ENCODE measurements around the gene PTPRE.

The PTPRE gene

DNA sequence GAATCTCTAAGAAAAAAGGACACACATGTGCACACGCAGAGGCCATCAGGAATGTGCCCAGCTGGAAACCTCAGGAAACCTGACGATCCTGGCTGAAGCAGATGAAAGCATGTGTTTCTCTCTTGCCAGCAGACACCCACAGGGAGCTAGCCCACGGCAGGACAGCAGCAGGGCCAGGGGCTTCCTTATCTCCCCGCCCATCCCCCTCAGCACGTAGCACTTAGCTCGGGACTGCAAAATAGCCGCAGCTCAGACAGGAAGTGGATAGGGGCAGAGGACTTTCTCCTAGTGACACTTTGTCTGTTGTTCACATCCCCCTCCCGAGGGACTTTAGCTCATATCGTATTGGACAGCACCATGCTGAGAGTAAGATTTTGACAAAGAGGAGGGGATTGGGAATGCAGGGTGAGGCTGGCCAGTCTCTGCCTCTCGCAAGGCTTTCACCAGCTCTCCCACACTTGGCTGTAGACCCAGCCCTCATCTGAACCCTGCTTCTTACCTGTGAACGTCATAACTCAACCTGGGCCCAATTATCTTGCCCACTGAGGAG is 155.5 kb downstream of the PTPRE start:
- no peak for DNase-seq (ENCODE audit: low read depth)
- Histone ChIP-seq H3K9ac (ENCODE audit: low read length) (no peak overlapping the region), H3K9me3 (ENCODE audit: control insufficient read depth, low read length) (no peaks in the 10 kb centered on the region), H3K36me3 (ENCODE audit: control insufficient read depth, insufficient read depth, low read length, severe bottlenecking) (no peaks in the 10 kb centered on the region), H3K27me3 (replicated peaks; ENCODE audit: control insufficient read depth, insufficient read depth, low read length) (no peaks in the 10 kb centered on the region), H3K4me3 (ENCODE audit: low read length) (no peak overlapping the region), H3K4me1 (ENCODE audit: control insufficient read depth, insufficient read depth, low read length) (peaks cover 15% of the 10 kb centered on the region)

DNA sequence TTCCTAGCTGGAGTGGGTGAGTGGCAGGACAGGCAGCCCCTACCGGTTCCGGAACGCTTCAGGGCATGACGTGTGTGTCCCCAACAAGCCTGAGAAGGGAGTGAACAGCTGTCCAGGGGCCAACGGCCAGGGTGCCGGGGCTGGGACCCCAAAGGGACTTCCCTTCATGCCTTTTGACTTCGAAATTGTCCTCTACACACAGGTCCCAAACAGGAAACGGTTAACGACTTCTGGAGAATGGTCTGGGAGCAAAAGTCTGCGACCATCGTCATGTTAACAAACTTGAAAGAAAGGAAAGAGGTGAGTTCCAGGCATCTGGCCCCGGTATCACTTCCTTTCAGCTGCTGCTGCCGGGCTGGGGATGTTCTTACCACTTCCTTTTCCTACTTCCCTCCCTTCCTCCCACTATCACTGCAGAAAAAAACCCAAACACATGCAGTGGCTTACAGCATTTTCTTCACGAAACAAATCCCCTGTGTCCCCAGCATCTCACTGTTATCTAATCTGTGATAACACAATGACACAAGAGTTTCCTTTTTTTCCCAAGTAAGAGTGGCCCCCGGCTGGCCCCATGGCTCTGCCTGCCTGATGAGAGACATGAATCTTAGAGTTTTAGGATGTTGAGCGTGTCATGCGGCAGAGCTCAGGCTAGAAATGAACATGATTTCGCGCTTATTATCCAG is 156.1 kb downstream of the PTPRE start:
- no peak for DNase-seq (ENCODE audit: low read depth)

DNA sequence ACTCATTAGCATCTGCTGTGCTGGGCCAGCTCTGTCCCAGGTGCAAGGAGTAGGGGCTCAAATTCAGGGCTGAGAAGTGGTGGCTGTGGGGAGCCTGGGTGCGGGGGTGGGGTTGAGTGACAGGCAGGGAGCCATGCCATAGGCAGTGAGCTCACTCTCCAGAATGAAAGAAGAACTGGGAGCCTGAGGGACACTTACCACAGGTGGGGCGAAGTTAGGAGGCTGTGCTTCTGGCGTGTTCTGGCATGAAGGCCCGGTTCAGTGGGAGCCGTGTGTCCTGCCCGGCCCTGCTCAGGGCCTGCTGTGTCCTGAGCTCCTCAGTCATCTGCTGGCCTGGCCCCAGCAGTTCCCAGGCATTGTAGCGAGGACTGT is 156.8 kb downstream of the PTPRE start:
- Histone ChIP-seq H3K4me3 (ENCODE audit: low read length) (no peak overlapping the region), H3K27me3 (replicated peaks; ENCODE audit: control insufficient read depth, insufficient read depth, low read length) (no peaks in the 10 kb centered on the region), H3K9ac (ENCODE audit: low read length) (no peak overlapping the region), H3K9me3 (ENCODE audit: control insufficient read depth, low read length) (no peaks in the 10 kb centered on the region), H3K4me1 (ENCODE audit: control insufficient read depth, insufficient read depth, low read length) (peaks cover 15% of the 10 kb centered on the region), H3K36me3 (ENCODE audit: control insufficient read depth, insufficient read depth, low read length, severe bottlenecking) (no peaks in the 10 kb centered on the region)
- DNase-seq (ENCODE audit: low read depth) = no peak

More for the DNA sequence above, 156.1 kb downstream of the PTPRE start:
- H3K36me3 ChIP-seq (ENCODE audit: control insufficient read depth, insufficient read depth, low read length, severe bottlenecking) = no peaks in the 10 kb centered on the region
- H3K9ac ChIP-seq (ENCODE audit: low read length) = no peak overlapping the region
- peaks cover 15% of the 10 kb centered on the region for H3K4me1 ChIP-seq (ENCODE audit: control insufficient read depth, insufficient read depth, low read length)
- no peak overlapping the region for H3K4me3 ChIP-seq (ENCODE audit: low read length)
- no peaks in the 10 kb centered on the region for H3K27me3 ChIP-seq (replicated peaks; ENCODE audit: control insufficient read depth, insufficient read depth, low read length)
- no peaks in the 10 kb centered on the region for H3K9me3 ChIP-seq (ENCODE audit: control insufficient read depth, low read length)

DNA sequence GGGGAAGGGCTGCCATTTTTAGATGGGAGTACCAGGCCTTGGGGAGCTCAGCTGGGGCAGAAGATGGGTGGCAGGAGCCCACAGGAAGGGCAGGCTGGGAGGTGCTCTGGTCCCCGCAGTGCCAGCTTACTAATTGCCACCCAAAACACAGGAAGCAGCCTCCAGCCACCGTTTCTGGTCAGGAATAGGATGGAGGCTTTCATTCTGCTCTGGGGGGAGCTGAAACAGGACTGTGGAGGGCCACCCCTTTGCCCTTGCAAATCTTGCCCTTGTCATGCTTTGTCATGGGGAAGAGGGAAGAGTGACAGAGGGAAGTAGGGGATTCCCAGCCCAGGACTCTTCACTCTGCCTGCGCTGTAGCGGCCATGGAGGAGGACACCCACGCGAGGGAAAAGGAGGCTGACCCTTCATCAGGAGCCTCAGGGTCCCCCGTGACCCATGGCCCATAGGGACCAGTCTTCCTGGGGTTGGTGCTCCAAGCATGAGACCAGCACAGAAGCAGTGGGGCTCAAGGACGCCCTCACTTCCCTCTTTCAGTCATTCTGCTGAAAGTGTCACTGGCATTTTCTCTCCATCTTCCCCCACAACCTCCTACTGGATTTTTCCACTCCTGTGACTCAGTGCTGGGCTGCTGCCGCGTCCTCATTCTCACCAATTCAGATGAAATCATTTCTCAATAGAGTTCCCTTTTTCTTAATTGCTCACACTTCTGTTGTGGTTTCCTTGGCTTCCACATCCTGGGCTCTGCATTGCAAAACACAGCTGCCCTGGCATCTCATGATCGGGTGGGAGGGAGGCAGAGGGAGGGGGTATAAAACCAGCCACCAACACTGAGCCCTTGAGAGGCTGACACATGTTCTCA is 157.4 kb downstream of the PTPRE start:
- peak overlapping the region; percentile 6 for H3K4me3 ChIP-seq (ENCODE audit: low read length)
- no peaks in the 10 kb centered on the region for H3K27me3 ChIP-seq (replicated peaks; ENCODE audit: control insufficient read depth, insufficient read depth, low read length)
- peak overlapping the region; percentile 26 for H3K9ac ChIP-seq (ENCODE audit: low read length)
- H3K4me1 ChIP-seq (ENCODE audit: control insufficient read depth, insufficient read depth, low read length) = peaks cover 15% of the 10 kb centered on the region
- no peaks in the 10 kb centered on the region for H3K9me3 ChIP-seq (ENCODE audit: control insufficient read depth, low read length)
- H3K36me3 ChIP-seq (ENCODE audit: control insufficient read depth, insufficient read depth, low read length, severe bottlenecking) = no peaks in the 10 kb centered on the region
- peak; percentile 42 for DNase-seq (ENCODE audit: low read depth)

GRCh38 chr10:128064970-128065580 is 158.2 kb downstream of the PTPRE start:
- Histone ChIP-seq H3K27me3 (replicated peaks; ENCODE audit: control insufficient read depth, insufficient read depth, low read length) (no peaks in the 10 kb centered on the region), H3K9me3 (ENCODE audit: control insufficient read depth, low read length) (no peaks in the 10 kb centered on the region), H3K4me1 (ENCODE audit: control insufficient read depth, insufficient read depth, low read length) (peaks cover 15% of the 10 kb centered on the region), H3K36me3 (ENCODE audit: control insufficient read depth, insufficient read depth, low read length, severe bottlenecking) (no peaks in the 10 kb centered on the region), H3K9ac (ENCODE audit: low read length) (no peak overlapping the region), H3K4me3 (ENCODE audit: low read length) (no peak overlapping the region)
- DNase-seq (ENCODE audit: low read depth) = no peak

DNA sequence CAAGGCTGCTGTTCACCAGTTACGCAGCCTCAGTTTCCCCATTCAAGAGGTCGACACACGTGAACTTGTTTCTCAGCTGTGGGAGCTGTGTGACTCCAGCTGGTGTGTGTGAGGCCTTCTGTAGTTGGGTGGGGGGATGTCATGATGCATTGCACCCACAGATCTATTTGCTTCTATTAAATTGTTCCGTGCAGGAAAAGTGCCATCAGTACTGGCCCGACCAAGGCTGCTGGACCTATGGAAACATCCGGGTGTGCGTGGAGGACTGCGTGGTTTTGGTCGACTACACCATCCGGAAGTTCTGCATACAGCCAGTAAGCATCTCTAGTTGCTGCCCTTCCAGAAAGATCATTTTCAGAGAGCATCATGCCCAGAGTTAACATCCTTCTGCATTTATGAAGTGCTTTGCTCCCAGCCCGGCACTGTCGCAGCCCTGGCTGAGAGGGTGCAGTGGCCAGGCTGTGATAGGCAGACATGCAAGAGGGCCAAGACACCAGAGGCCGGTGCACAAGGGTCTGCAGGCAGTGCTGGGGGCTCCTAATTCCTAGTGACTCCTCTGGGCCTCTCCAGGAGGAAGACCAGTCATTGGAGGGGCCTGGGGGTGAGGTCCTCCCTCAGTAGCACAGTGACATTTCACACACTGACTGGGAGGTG is 159.1 kb downstream of the PTPRE start:
- Histone ChIP-seq H3K4me3 (ENCODE audit: low read length) (no peak overlapping the region), H3K36me3 (ENCODE audit: control insufficient read depth, insufficient read depth, low read length, severe bottlenecking) (no peaks in the 10 kb centered on the region), H3K27me3 (replicated peaks; ENCODE audit: control insufficient read depth, insufficient read depth, low read length) (no peaks in the 10 kb centered on the region), H3K9ac (ENCODE audit: low read length) (no peak overlapping the region), H3K4me1 (ENCODE audit: control insufficient read depth, insufficient read depth, low read length) (peaks cover 15% of the 10 kb centered on the region), H3K9me3 (ENCODE audit: control insufficient read depth, low read length) (no peaks in the 10 kb centered on the region)
- DNase-seq (ENCODE audit: low read depth) = no peak

GRCh38 chr10:128066870-128067382 is 160.0 kb downstream of the PTPRE start:
- H3K4me3 ChIP-seq (ENCODE audit: low read length) = no peak overlapping the region
- no peaks in the 10 kb centered on the region for H3K9me3 ChIP-seq (ENCODE audit: control insufficient read depth, low read length)
- no peaks in the 10 kb centered on the region for H3K27me3 ChIP-seq (replicated peaks; ENCODE audit: control insufficient read depth, insufficient read depth, low read length)
- no peak for DNase-seq (ENCODE audit: low read depth)
- no peak overlapping the region for H3K9ac ChIP-seq (ENCODE audit: low read length)
- H3K36me3 ChIP-seq (ENCODE audit: control insufficient read depth, insufficient read depth, low read length, severe bottlenecking) = no peaks in the 10 kb centered on the region
- H3K4me1 ChIP-seq (ENCODE audit: control insufficient read depth, insufficient read depth, low read length) = peaks cover 15% of the 10 kb centered on the region

GRCh38 chr10:128067691-128068397 is 160.9 kb downstream of the PTPRE start:
- no peaks in the 10 kb centered on the region for H3K36me3 ChIP-seq (ENCODE audit: control insufficient read depth, insufficient read depth, low read length, severe bottlenecking)
- H3K4me3 ChIP-seq (ENCODE audit: low read length) = no peak overlapping the region
- H3K27me3 ChIP-seq (replicated peaks; ENCODE audit: control insufficient read depth, insufficient read depth, low read length) = no peaks in the 10 kb centered on the region
- no peak overlapping the region for H3K9ac ChIP-seq (ENCODE audit: low read length)
- peaks cover 15% of the 10 kb centered on the region for H3K4me1 ChIP-seq (ENCODE audit: control insufficient read depth, insufficient read depth, low read length)
- H3K9me3 ChIP-seq (ENCODE audit: control insufficient read depth, low read length) = no peaks in the 10 kb centered on the region
- DNase-seq (ENCODE audit: low read depth) = no peak

DNA sequence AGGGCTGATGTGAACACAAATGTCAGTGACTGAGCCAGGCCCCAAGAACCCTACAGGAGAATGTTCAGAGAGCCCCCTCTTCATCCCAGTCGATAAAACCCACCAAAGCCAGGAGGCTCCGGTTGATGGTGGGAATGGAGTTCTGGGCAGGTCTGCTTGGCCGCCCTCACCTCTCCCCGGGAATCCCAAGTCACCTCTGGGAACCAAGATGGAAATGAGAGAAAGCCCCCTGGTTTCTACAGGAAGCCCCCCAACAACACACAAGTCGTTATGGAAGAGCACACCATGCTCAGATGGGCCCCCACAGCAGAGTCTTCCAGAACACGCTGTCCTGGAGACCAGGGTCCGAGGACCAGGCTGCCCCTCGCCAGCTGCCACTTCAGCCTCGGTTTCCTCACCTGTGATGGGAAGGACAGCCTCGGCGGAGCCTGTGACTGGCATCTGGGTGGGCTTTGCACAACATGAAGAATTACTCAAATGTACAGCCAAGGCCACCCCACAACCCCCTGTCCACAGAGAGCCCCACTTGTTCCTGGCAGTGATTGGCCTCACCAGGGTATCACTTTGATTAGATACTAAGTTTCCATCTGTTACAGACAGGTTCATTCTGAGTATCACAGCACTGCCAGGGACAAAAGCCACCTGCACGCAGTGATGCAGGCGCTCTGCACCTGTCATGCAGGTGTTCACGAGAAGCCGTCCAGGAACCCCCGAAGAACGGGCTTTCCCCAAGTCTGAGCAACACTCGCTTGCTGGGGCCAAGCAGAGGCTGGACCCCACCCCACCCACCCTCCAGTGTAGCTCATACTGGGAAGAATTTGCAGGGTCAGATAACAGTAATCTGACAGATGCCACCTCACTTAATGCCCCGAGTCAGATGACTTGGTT is 161.7 kb downstream of the PTPRE start:
- Histone ChIP-seq H3K9ac (ENCODE audit: low read length) (no peak overlapping the region), H3K4me1 (ENCODE audit: control insufficient read depth, insufficient read depth, low read length) (peaks cover 15% of the 10 kb centered on the region), H3K9me3 (ENCODE audit: control insufficient read depth, low read length) (no peaks in the 10 kb centered on the region), H3K36me3 (ENCODE audit: control insufficient read depth, insufficient read depth, low read length, severe bottlenecking) (no peaks in the 10 kb centered on the region), H3K27me3 (replicated peaks; ENCODE audit: control insufficient read depth, insufficient read depth, low read length) (no peaks in the 10 kb centered on the region), H3K4me3 (ENCODE audit: low read length) (no peak overlapping the region)
- DNase-seq (ENCODE audit: low read depth) = no peak
